HepG2 (cell line): ENCODE measurements around the gene P2RX5. TPM values are rescaled to one million over a fixed set of nuclear protein-coding genes. Genes with fewer than 3 reads are reported as not detected.

Experiments used
- CAMTA2 ChIP-seq: sonication (generic); formaldehyde crosslinking; IDR thresholded peaks from 2 replicates; pipeline ENCODE4 v1.4.0; 2020; ENCODE audit warnings: mild to moderate bottlenecking, missing genetic modification reagents, borderline replicate concordance
- FOXO1 ChIP-seq: sonication (generic); formaldehyde crosslinking; IDR thresholded peaks from 2 replicates; pipeline ENCODE4 v1.4.0; 2020; ENCODE audit warnings: missing genetic modification reagents
- KDM5B ChIP-seq: sonication (generic); formaldehyde crosslinking; IDR thresholded peaks from 2 replicates; pipeline ENCODE4 v1.4.0; 2020; ENCODE audit warnings: missing genetic modification reagents, mild to moderate bottlenecking, borderline replicate concordance
- KIAA2018 ChIP-seq: sonication (generic); formaldehyde crosslinking; IDR thresholded peaks from 2 replicates; pipeline ENCODE4 v1.5.0; 2020; ENCODE audit warnings: mild to moderate bottlenecking, missing genetic modification reagents, borderline replicate concordance
- MLX ChIP-seq: IDR thresholded peaks from 2 replicates; pipeline ENCODE4 v1.6.1; 2016
- SIX1 ChIP-seq: sonication (generic); formaldehyde crosslinking; IDR thresholded peaks from 2 replicates; pipeline ENCODE4 v1.4.0; 2020; ENCODE audit warnings: missing genetic modification reagents, borderline replicate concordance
- SNAPC5 ChIP-seq: sonication (generic); formaldehyde crosslinking; IDR thresholded peaks from 2 replicates; pipeline ENCODE4 v1.8.1; 2023; ENCODE audit warnings: mild to moderate bottlenecking, missing genetic modification reagents, borderline replicate concordance
- THAP7 ChIP-seq: sonication (generic); formaldehyde crosslinking; IDR thresholded peaks from 2 replicates; pipeline ENCODE4 v1.8.1; 2023; ENCODE audit warnings: mild to moderate bottlenecking, missing genetic modification reagents
- ZBTB4 ChIP-seq: sonication (generic); formaldehyde crosslinking; IDR thresholded peaks from 2 replicates; pipeline ENCODE4 v1.4.0; 2020; ENCODE audit warnings: missing genetic modification reagents, mild to moderate bottlenecking, borderline replicate concordance
- ZMYM4 ChIP-seq: sonication (generic); formaldehyde crosslinking; IDR thresholded peaks from 2 replicates; pipeline ENCODE4 v1.8.1; 2023; ENCODE audit warnings: mild to moderate bottlenecking, missing genetic modification reagents
- ZNF354B ChIP-seq: sonication (generic); formaldehyde crosslinking; IDR thresholded peaks from 2 replicates; pipeline ENCODE4 v1.8.0; 2022; ENCODE audit warnings: mild to moderate bottlenecking, missing genetic modification reagents
- ZNF501 ChIP-seq: sonication (generic); formaldehyde crosslinking; IDR thresholded peaks from 2 replicates; pipeline ENCODE4 v1.5.1; 2020; ENCODE audit warnings: mild to moderate bottlenecking, moderate library complexity, missing genetic modification reagents
- ZNF75D ChIP-seq: sonication (generic); formaldehyde crosslinking; IDR thresholded peaks from 2 replicates; pipeline ENCODE4 v1.8.1; 2023; ENCODE audit warnings: missing genetic modification reagents, mild to moderate bottlenecking, borderline replicate concordance
- ZNF788 ChIP-seq: sonication (generic); formaldehyde crosslinking; IDR thresholded peaks from 2 replicates; pipeline ENCODE4 v1.5.0; 2020; ENCODE audit warnings: mild to moderate bottlenecking, missing genetic modification reagents, borderline replicate concordance
- ZNF850 ChIP-seq: sonication (generic); formaldehyde crosslinking; conservative IDR thresholded peaks from 2 replicates; pipeline ENCODE4 v1.9.0; 2021; ENCODE audit warnings: mild to moderate bottlenecking, missing genetic modification reagents
- polyA plus RNA-seq, 8 experiments: library from polyadenylated mRNA; depleted of rRNA in 3 of 8; stranded (reverse) in 7 of 8; unstranded in 1 of 8; fragments of >200 nt; fragmentation: Illumina TruSeq in 4 of 8; extraction: Trizol in 4 of 8; gene quantifications; 2 replicates each; pipeline versions ENCODE4 v1.2.1 to v1.2.3, GENCODE V29; 2011 to 2016; ENCODE audit warnings: low read depth in 4 of 8, missing spikeins in 1 of 8, mixed read lengths in 1 of 8; ENCODE audit not compliant: insufficient read depth in 1 of 8
- total RNA-seq, 5 experiments: library from RNA; depleted of rRNA; stranded (reverse); fragments of >200 nt; fragmentation: Illumina TruSeq; extraction: Trizol; gene quantifications; 2 replicates each; pipeline ENCODE4 v1.2.3, GENCODE V29; 2016; ENCODE audit warnings: low read depth in 1 of 5

Gene P2RX5
- total and polyA plus RNA-seq, 2 of the 13 experiments (the other 11 are each of a cell fraction or from before 2014, with no cell fraction given) = 0.95 to 1.7 TPM

- TF ChIP-seq KIAA2018 (CRISPR knock-in tag) (no peak), THAP7 (CRISPR knock-in tag) (peak; percentile 92; the same call in 1 of the 2 replicates), ZBTB4 (peak; percentile 55; the same call in 1 of the 2 replicates), SIX1 (CRISPR knock-in tag) (peak; percentile 23; the same call in 1 of the 2 replicates), MLX (CRISPR knock-in tag) (peak; percentile 7; the same call in 1 of the 2 replicates), ZNF354B (CRISPR knock-in tag) (no peak), ZNF788 (peak; percentile 58; the same call in 1 of the 2 replicates), ZNF75D (CRISPR knock-in tag) (no peak), ZNF850 (CRISPR knock-in tag) (no peak), ZNF501 (CRISPR knock-in tag) (peak; percentile 89), CAMTA2 (CRISPR knock-in tag) (0 out of 2 replicates have a peak, but pooled peaks have one; percentile 70), SNAPC5 (CRISPR knock-in tag) (0 out of 2 replicates have a peak, but pooled peaks have one; percentile 17), FOXO1 (CRISPR knock-in tag) (peak; percentile 27; the same call in 1 of the 2 replicates), KDM5B (peak; percentile 86; the same call in 1 of the 2 replicates), ZMYM4 (peak; percentile 38; the same call in 1 of the 2 replicates)
Observed at GRCh38 chr17:3636154-3636907, 59.6 kb downstream of the P2RX5 start, which contains the start of the genes CTNS and SHPK (continued).
